Loucy (cell line): Measurements from ENCODE around the gene ANKRD13B.

Experiments used
- CTCF ChIP-seq: fragments of 200-600 bp; sonication (generic); conservative IDR thresholded peaks from 2 replicates; pipeline ENCODE4 v1.5.1; 2014; ENCODE audit warnings: mild to moderate bottlenecking, antibody characterized with exemption, low read length
- EZH2phosphoT487 ChIP-seq: fragments of 200-600 bp; IDR thresholded peaks from 2 replicates; pipeline ENCODE4 v1.6.1; 2018; ENCODE audit warnings: antibody characterized with exemption, mild to moderate bottlenecking, moderate library complexity, borderline replicate concordance

GRCh38 chr17:29587591-29587990 lies 5.3 kb upstream of the ANKRD13B start:
- no peak for TF ChIP-seq CTCF
- TF ChIP-seq EZH2phosphoT487, result no peak
